Subcutaneous adipose tissue (tissue), 4 donors: Measurements from ENCODE around the gene IKBKE. TPM values are rescaled to one million over a fixed set of nuclear protein-coding genes. Genes with fewer than 3 reads are reported as not detected.

Source experiments
- CTCF ChIP-seq: fragments of 450-650 bp; IDR thresholded peaks from one replicate; pipeline ENCODE4 v1.5.1; 2016; ENCODE audit warnings: low read depth, mild to moderate bottlenecking, control low read depth, antibody characterized with exemption, moderate library complexity
- total RNA-seq, 4 donors: library from RNA; depleted of rRNA; stranded (reverse); fragments of >200 nt; gene quantifications; one replicate each; pipeline ENCODE4 v1.1.0, GENCODE V29; 2016

Gene IKBKE
- total RNA-seq, 4 donors from 2014 or later = 4.0 to 4.9 (median 4.9) TPM

- TF ChIP-seq CTCF = no peak
Measured at GRCh38 chr1:206461602-206462455, 8.4 kb upstream of the IKBKE start.

- no peak for TF ChIP-seq CTCF
Measured at GRCh38 chr1:206463137-206463536, 7.1 kb upstream of the IKBKE start.

- no peak for TF ChIP-seq CTCF
Measured at GRCh38 chr1:206463911-206464310, 6.4 kb upstream of the IKBKE start.

GRCh38 chr1:206464456-206464964 is 5.8 kb upstream of the IKBKE start:
- no peak for TF ChIP-seq CTCF

- TF ChIP-seq CTCF = no peak
Measured at GRCh38 chr1:206465951-206466350, 4.3 kb upstream of the IKBKE start.

GRCh38 chr1:206466840-206467649 is 3.2 kb upstream of the IKBKE start:
- TF ChIP-seq CTCF = no peak

GRCh38 chr1:206467915-206468314 is 2.4 kb upstream of the IKBKE start:
- no peak for TF ChIP-seq CTCF
